Measurements from ENCODE around the gene GIGYF2. TPM values are rescaled to one million over a fixed set of nuclear protein-coding genes. Genes with fewer than 3 reads are reported as not detected.

The GIGYF2 gene
- total and polyA plus RNA-seq, 2 of the 4 experiments (the other 2 are of a cell fraction), result 14.7 to 66.0 TPM

DNA sequence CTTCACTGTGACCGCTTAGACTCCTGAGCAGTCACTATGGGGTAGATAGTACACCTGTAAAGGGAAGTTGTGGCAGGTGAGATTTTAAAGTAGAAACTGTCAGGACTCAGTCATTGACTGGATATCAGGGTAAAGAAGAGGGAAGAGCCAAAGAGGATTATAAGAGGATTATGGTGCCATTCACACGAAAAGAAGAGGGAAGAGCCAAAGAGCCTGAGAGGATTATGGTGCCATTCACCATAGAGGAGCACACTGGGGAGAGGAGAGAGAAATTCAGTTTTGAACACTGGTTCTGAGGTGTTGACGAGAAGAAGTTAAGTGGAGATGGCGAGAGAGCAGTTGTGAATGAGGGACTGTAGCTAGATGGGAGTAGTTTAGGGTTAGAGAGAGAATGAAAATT lies 96.1 kb downstream of the GIGYF2 start:
- CTCF ChIA-PET, result no interaction called here
- no peak overlapping the region for H3K4me2 ChIP-seq (ENCODE audit: low read depth, low read length)
- H3K9ac ChIP-seq (ENCODE audit: low read depth, low read length), result no peak overlapping the region
- no peak for TF ChIP-seq MXI1 (IDR thresholded peaks at IDR 0.05; ENCODE audit: borderline replicate concordance, low read depth, low read length)
- dilution Hi-C loops (cut with HindIII; ENCODE audit: low sequenced_read_pairs, unreplicated experiment), result no loop called here
- no peak overlapping the region for H2AK5ac ChIP-seq (ENCODE audit: low read depth, low read length)
- no peak overlapping the region for H3K4me3 ChIP-seq (ENCODE audit: insufficient read depth, low read depth, low read length)
- in situ Hi-C loops (cut with MboI; ENCODE audit: low sequenced_read_pairs), result no loop called here
- H3K56ac ChIP-seq (ENCODE audit: extremely low read depth, insufficient read depth, low read length), result no peak overlapping the region
- H3K18ac ChIP-seq (ENCODE audit: low read depth, low read length), result no peak overlapping the region
- DNase-seq, result no peak
- no peak overlapping the region for H2BK5ac ChIP-seq (ENCODE audit: low read depth, low read length, poor library complexity, severe bottlenecking)
- WGBS, 2 experiments (ENCODE audit: extremely low coverage in 2 of 2, insufficient read length in 1 of 2), result 71 to 100% methylated on average over 1 to 4 of the region's 4 CpGs
- H3K27me3 ChIP-seq (ENCODE audit: control insufficient read depth, insufficient read depth, low read length), result no peaks in the 10 kb centered on the region
- H3K14ac ChIP-seq (replicated peaks; ENCODE audit: low read depth, low read length), result no peak overlapping the region
- no TSS peak for BruUV-seq (replicated peaks)
- H3K4me1 ChIP-seq (ENCODE audit: control insufficient read depth, insufficient read depth, low read length), result no peaks in the 10 kb centered on the region
- H4K91ac ChIP-seq (ENCODE audit: insufficient read depth, low read depth, low read length), result no peak overlapping the region
- POLR2A ChIA-PET (ENCODE audit: unreplicated experiment), result no interaction called here
- H2AFZ ChIP-seq (replicated peaks; ENCODE audit: low read length, poor library complexity), result no peak overlapping the region
- H2BK15ac ChIP-seq (ENCODE audit: low read depth, low read length), result no peak overlapping the region
- H4K5ac ChIP-seq (ENCODE audit: low read depth, low read length), result no peak overlapping the region
- intact Hi-C loops (cut with micrococcal nuclease), result no loop called here
- H4K8ac ChIP-seq (ENCODE audit: low read depth in 2 of 2, low read length in 2 of 2), result no peak overlapping the region
- H2AK9ac ChIP-seq (replicated peaks; ENCODE audit: low read depth, low read length, poor library complexity), result no peak overlapping the region
- no peak overlapping the region for H3K23ac ChIP-seq (ENCODE audit: low read depth, low read length)
- H3K79me1 ChIP-seq (ENCODE audit: low read depth in 1 of 2, low read length in 2 of 2), result no peaks in the 10 kb centered on the region; a peak in 1 of 4 replicates
- H2BK20ac ChIP-seq (ENCODE audit: low read depth, low read length), result no peak overlapping the region
- H2BK120ac ChIP-seq (ENCODE audit: low read depth, low read length), result no peak overlapping the region
- no peak overlapping the region for H3K4ac ChIP-seq (ENCODE audit: low read depth, low read length)
- H3K36me3 ChIP-seq (ENCODE audit: control insufficient read depth, insufficient read depth, low read length), result peaks cover 24% of the 10 kb centered on the region
- no peaks in the 10 kb centered on the region for H4K20me1 ChIP-seq (ENCODE audit: insufficient read depth, low read length)
- ATAC-seq (ENCODE audit: low read depth), result no peak
- no peak overlapping the region for H3K27ac ChIP-seq (ENCODE audit: insufficient read depth, low read length)
- H3K9me1 ChIP-seq (ENCODE audit: insufficient read depth, low read length), result no peaks in the 10 kb centered on the region
- no peaks in the 10 kb centered on the region for H3K9me3 ChIP-seq (ENCODE audit: control insufficient read depth, insufficient read depth, low read length)

Data from IMR-90 (cell line).